Astrocyte (in vitro differentiated cells and primary cell): ENCODE results near the gene BASP1. TPM values are rescaled to one million over a fixed set of nuclear protein-coding genes. Genes with fewer than 3 reads are reported as not detected.

ENCODE experiments used
- DNase-seq: peaks from one replicate; pipeline ENCODE4 v3.0.0-alpha.2; 2010; ENCODE audit warnings: low read depth
- FAIRE-seq: peaks from 2 replicates; lab custom pipeline; 2011; peaks lifted over from hg19 to GRCh38; lab: Jason Lieb, UNC
- H2AFZ ChIP-seq: 2 replicates; pipeline ENCODE4 v1.6.0; 2012; ENCODE audit warnings: low read depth, low read length, inconsistent platforms
- H3K27ac ChIP-seq: 2 replicates; pipeline ENCODE4 v1.5.1; 2011; ENCODE audit warnings: low read depth, low read length, inconsistent platforms
- H3K27me3 ChIP-seq: 2 replicates; pipeline ENCODE4 v1.6.0; 2011; ENCODE audit warnings: low read length, inconsistent platforms; ENCODE audit not compliant: insufficient read depth
- H3K36me3 ChIP-seq: 2 replicates; pipeline ENCODE4 v1.5.1; 2011; ENCODE audit warnings: low read length, inconsistent platforms; ENCODE audit not compliant: insufficient read depth
- H3K4me1 ChIP-seq: 2 replicates; pipeline ENCODE4 v1.5.1; 2011; ENCODE audit warnings: low read length, inconsistent platforms; ENCODE audit not compliant: insufficient read depth
- H3K4me2 ChIP-seq: 2 replicates; pipeline ENCODE4 v1.6.0; 2012; ENCODE audit warnings: low read length, inconsistent platforms
- H3K4me3 ChIP-seq: 2 replicates; pipeline ENCODE4 v1.5.1; 2011; ENCODE audit warnings: low read depth, mild to moderate bottlenecking, low read length, inconsistent platforms; ENCODE audit not compliant: insufficient read depth
- H3K79me2 ChIP-seq: 2 replicates; pipeline ENCODE4 v1.6.0; 2012; ENCODE audit warnings: mild to moderate bottlenecking, low read length, inconsistent platforms; ENCODE audit not compliant: insufficient read depth
- H3K9ac ChIP-seq: 2 replicates; pipeline ENCODE4 v1.6.0; 2012; ENCODE audit warnings: mild to moderate bottlenecking, low read length, inconsistent platforms
- H3K9me3 ChIP-seq: 2 replicates; pipeline ENCODE4 v1.5.1; 2012; ENCODE audit warnings: low read depth, mild to moderate bottlenecking, low read length, inconsistent platforms; ENCODE audit not compliant: insufficient read depth
- H4K20me1 ChIP-seq: 2 replicates; pipeline ENCODE4 v1.6.0; 2012; ENCODE audit warnings: low read length, inconsistent platforms; ENCODE audit not compliant: insufficient read depth
- H3K27ac Mint-ChIP-seq: one replicate; pipeline ENCODE4 v1.8.0; 2021; ENCODE audit warnings: mild to moderate bottlenecking, mixed read lengths; ENCODE audit not compliant: unreplicated experiment
- H3K27me3 Mint-ChIP-seq: one replicate; pipeline ENCODE4 v1.8.0; 2021; ENCODE audit warnings: low read depth, mixed read lengths; ENCODE audit not compliant: unreplicated experiment
- H3K36me3 Mint-ChIP-seq: one replicate; pipeline ENCODE4 v1.8.0; 2021; ENCODE audit warnings: low read depth, mixed read lengths; ENCODE audit not compliant: unreplicated experiment
- H3K4me1 Mint-ChIP-seq: one replicate; pipeline ENCODE4 v1.8.0; 2021; ENCODE audit warnings: low read depth, mixed read lengths; ENCODE audit not compliant: unreplicated experiment
- H3K4me3 Mint-ChIP-seq: one replicate; pipeline ENCODE4 v1.8.0; 2021; ENCODE audit warnings: mild to moderate bottlenecking, moderate library complexity, mixed read lengths; ENCODE audit not compliant: unreplicated experiment
- H3K9me3 Mint-ChIP-seq: one replicate; pipeline ENCODE4 v1.8.0; 2021; ENCODE audit warnings: mild to moderate bottlenecking, mixed read lengths; ENCODE audit not compliant: unreplicated experiment
- CTCF ChIP-seq: IDR thresholded peaks from 2 replicates; pipeline ENCODE4 v1.5.1; 2011; ENCODE audit warnings: low read depth, mild to moderate bottlenecking, inconsistent platforms, low read length, moderate library complexity; ENCODE audit not compliant: insufficient read depth
- EZH2 ChIP-seq: IDR thresholded peaks from 2 replicates; pipeline ENCODE4 v1.6.1; 2012; ENCODE audit warnings: mild to moderate bottlenecking, low read length, inconsistent platforms; ENCODE audit not compliant: insufficient read depth
- total RNA-seq: library from RNA; stranded (reverse); gene quantifications from 2 replicates; pipeline ENCODE4 v1.2.1, GENCODE V29; 2021

BASP1 gene
- total RNA-seq, 1 donor from 2014 or later: 273 TPM

GRCh38 chr5:17232405-17232804 lies 15.0 kb downstream of the BASP1 start:
- peaks cover 63% of the 10 kb centered on the region for H3K4me1 Mint-ChIP-seq
- H3K4me3 Mint-ChIP-seq: no peak overlapping the region

GRCh38 chr5:17233488-17233887 lies 16.1 kb downstream of the BASP1 start:
- no peak overlapping the region for H3K9ac ChIP-seq
- Mint-ChIP-seq H3K4me1 (peaks cover 61% of the 10 kb centered on the region), H3K27ac (peak overlapping the region; percentile 72), H3K4me3 (no peak overlapping the region), H3K9me3 (no peaks in the 10 kb centered on the region), H3K27me3 (no peaks in the 10 kb centered on the region), H3K36me3 (peaks cover 21% of the 10 kb centered on the region)
- peak overlapping the region; percentile 9 for H3K27ac ChIP-seq
- H3K79me2 ChIP-seq: peaks cover 99% of the 10 kb centered on the region
- H3K4me2 ChIP-seq: peak overlapping the region; percentile 32
- peaks cover 84% of the 10 kb centered on the region for H4K20me1 ChIP-seq
- FAIRE-seq: no peak
- H3K27me3 ChIP-seq: no peaks in the 10 kb centered on the region
- peaks cover 40% of the 10 kb centered on the region for H3K4me1 ChIP-seq
- TF ChIP-seq EZH2 (no peak), CTCF (no peak)
- H3K36me3 ChIP-seq: peaks cover 24% of the 10 kb centered on the region
- no peak overlapping the region for H3K4me3 ChIP-seq
- no peaks in the 10 kb centered on the region for H3K9me3 ChIP-seq
- DNase-seq: peak; percentile 70
- H2AFZ ChIP-seq: no peak overlapping the region

More at GRCh38 chr5:17232405-17232804, 15.0 kb downstream of the BASP1 start:
- no peaks in the 10 kb centered on the region for H3K27me3 Mint-ChIP-seq
- Histone ChIP-seq H3K4me1 (peaks cover 39% of the 10 kb centered on the region), H3K9me3 (no peaks in the 10 kb centered on the region), H3K27me3 (no peaks in the 10 kb centered on the region), H3K4me3 (no peak overlapping the region), H3K79me2 (peaks cover 99% of the 10 kb centered on the region), H4K20me1 (peaks cover 84% of the 10 kb centered on the region), H3K36me3 (peaks cover 33% of the 10 kb centered on the region), H3K9ac (no peak overlapping the region), H3K4me2 (no peak overlapping the region), H3K27ac (no peak overlapping the region), H2AFZ (no peak overlapping the region)
- DNase-seq (no peak), FAIRE-seq (no peak)
- H3K36me3 Mint-ChIP-seq: peaks cover 22% of the 10 kb centered on the region
- no peak overlapping the region for H3K27ac Mint-ChIP-seq
- TF ChIP-seq CTCF (no peak), EZH2 (no peak)
- H3K9me3 Mint-ChIP-seq: no peaks in the 10 kb centered on the region

GRCh38 chr5:17234374-17234773 lies 16.9 kb downstream of the BASP1 start:
- FAIRE-seq (no peak), DNase-seq (no peak)
- H3K4me3 ChIP-seq: no peak overlapping the region
- no peak for TF ChIP-seq EZH2
- TF ChIP-seq CTCF: no peak
- H3K9ac ChIP-seq: no peak overlapping the region
- H3K27ac ChIP-seq: no peak overlapping the region
- H3K79me2 ChIP-seq: peaks cover 96% of the 10 kb centered on the region
- Mint-ChIP-seq H3K4me1 (peaks cover 58% of the 10 kb centered on the region), H3K27me3 (no peaks in the 10 kb centered on the region), H3K4me3 (no peak overlapping the region), H3K9me3 (no peaks in the 10 kb centered on the region), H3K27ac (no peak overlapping the region), H3K36me3 (peaks cover 19% of the 10 kb centered on the region)
- no peaks in the 10 kb centered on the region for H3K27me3 ChIP-seq
- peaks cover 84% of the 10 kb centered on the region for H4K20me1 ChIP-seq
- peaks cover 24% of the 10 kb centered on the region for H3K36me3 ChIP-seq
- peaks cover 38% of the 10 kb centered on the region for H3K4me1 ChIP-seq
- no peak overlapping the region for H2AFZ ChIP-seq
- no peaks in the 10 kb centered on the region for H3K9me3 ChIP-seq
- no peak overlapping the region for H3K4me2 ChIP-seq
